ENCODE data around the gene ACE. TPM values are rescaled to one million over a fixed set of nuclear protein-coding genes. Genes with fewer than 3 reads are reported as not detected.

The ACE gene
- 1 to 10 TPM in 1 of 2 donors, under 1 TPM in 1; 0.61 to 1.4 TPM for total RNA-seq

DNA sequence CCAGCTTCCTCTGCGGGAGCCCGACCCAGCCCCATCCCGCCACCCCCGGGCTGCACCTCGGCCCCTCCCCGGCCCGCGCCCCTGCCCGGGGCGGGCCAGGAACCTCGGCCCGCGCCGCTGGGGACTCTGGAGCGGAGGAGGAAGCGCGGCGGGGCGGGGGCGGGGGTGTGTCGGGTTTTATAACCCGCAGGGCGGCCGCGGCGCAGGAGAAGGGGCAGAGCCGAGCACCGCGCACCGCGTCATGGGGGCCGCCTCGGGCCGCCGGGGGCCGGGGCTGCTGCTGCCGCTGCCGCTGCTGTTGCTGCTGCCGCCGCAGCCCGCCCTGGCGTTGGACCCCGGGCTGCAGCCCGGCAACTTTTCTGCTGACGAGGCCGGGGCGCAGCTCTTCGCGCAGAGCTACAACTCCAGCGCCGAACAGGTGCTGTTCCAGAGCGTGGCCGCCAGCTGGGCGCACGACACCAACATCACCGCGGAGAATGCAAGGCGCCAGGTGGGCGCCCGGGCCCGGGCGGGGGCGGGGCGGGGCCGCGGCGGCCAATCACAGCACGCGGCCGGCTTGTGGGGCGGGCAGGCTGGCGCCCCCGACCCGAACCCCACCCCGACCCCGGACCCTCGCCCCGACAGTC, at the start of gene ACE:
TSS of gene ACE (plus strand) at position 208 of the 626 bp plus-strand sequence. CDS start at position 242, 34 bp downstream.
- peak; percentile 56 for ATAC-seq (replicated peaks)
- no peaks in the 10 kb centered on the region for H3K36me3 Mint-ChIP-seq (ENCODE audit: low read depth)
- no peaks in the 10 kb centered on the region for H3K27me3 Mint-ChIP-seq
- H3K4me3 Mint-ChIP-seq = peak within 1 kb of the TSS; percentile 77
- H3K27ac Mint-ChIP-seq = no peak within 1 kb of the TSS
- peaks cover 5% of the 10 kb centered on the region for H3K4me1 Mint-ChIP-seq
- no peaks in the 10 kb centered on the region for H3K9me3 Mint-ChIP-seq

DNA sequence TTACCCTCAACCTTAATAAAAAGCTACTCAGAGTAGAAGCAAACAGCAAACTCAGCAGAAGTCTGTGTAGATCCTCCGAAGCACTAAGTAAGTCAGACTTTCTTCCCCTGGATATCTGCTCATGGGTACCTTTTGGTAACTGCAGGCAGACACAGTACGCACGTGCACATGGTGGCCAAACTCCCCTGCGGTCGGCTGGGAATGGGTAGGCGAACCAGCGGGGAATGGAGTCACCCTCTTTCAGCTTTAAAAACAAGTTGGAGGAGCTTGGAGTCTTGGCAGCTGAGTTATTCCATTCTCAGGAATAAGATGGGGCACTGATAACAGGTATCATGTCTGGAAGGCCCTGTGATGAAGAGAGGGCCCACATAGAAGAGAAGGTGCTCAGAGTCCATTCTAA, 47.1 kb upstream of the ACE start:
- Mint-ChIP-seq H3K4me1 (peaks cover 16% of the 10 kb centered on the region), H3K27ac (no peak overlapping the region), H3K9me3 (no peaks in the 10 kb centered on the region), H3K27me3 (no peaks in the 10 kb centered on the region), H3K36me3 (ENCODE audit: low read depth) (peaks cover 7% of the 10 kb centered on the region), H3K4me3 (no peak overlapping the region)
- no peak for ATAC-seq (replicated peaks)

DNA sequence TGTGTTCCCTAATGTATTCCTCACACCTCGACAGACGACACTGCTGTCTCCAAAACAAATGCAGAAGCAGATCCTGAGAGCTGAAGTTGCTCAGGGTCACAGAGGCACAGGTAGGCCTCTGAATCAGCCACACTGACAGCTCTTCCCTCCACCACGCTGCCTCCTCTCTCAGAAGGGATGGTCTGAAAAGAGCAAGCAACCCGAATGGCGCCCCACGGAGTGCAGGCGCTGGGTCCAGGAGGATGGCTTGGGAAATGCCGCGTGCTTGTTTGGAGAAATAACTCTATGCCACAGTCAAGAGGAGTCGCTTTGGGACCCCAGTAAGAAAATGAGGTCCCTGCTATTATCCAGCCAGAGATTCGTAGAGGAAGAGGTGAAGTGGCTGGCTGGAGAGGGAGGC, 46.6 kb upstream of the ACE start:
- ATAC-seq (replicated peaks) = no peak
- peaks cover 19% of the 10 kb centered on the region for H3K4me1 Mint-ChIP-seq
- peak overlapping the region; percentile 38 for H3K27ac Mint-ChIP-seq
- H3K4me3 Mint-ChIP-seq = no peak overlapping the region
- peaks cover 7% of the 10 kb centered on the region for H3K36me3 Mint-ChIP-seq (ENCODE audit: low read depth)
- no peaks in the 10 kb centered on the region for H3K9me3 Mint-ChIP-seq
- H3K27me3 Mint-ChIP-seq = no peaks in the 10 kb centered on the region

GRCh38 chr17:63431618-63431938, 45.3 kb upstream of the ACE start:
- Mint-ChIP-seq H3K36me3 (ENCODE audit: low read depth) (peaks cover 7% of the 10 kb centered on the region), H3K4me3 (no peak overlapping the region), H3K4me1 (peaks cover 18% of the 10 kb centered on the region), H3K27me3 (no peaks in the 10 kb centered on the region), H3K9me3 (no peaks in the 10 kb centered on the region), H3K27ac (no peak overlapping the region)
- ATAC-seq (replicated peaks) = no peak

DNA sequence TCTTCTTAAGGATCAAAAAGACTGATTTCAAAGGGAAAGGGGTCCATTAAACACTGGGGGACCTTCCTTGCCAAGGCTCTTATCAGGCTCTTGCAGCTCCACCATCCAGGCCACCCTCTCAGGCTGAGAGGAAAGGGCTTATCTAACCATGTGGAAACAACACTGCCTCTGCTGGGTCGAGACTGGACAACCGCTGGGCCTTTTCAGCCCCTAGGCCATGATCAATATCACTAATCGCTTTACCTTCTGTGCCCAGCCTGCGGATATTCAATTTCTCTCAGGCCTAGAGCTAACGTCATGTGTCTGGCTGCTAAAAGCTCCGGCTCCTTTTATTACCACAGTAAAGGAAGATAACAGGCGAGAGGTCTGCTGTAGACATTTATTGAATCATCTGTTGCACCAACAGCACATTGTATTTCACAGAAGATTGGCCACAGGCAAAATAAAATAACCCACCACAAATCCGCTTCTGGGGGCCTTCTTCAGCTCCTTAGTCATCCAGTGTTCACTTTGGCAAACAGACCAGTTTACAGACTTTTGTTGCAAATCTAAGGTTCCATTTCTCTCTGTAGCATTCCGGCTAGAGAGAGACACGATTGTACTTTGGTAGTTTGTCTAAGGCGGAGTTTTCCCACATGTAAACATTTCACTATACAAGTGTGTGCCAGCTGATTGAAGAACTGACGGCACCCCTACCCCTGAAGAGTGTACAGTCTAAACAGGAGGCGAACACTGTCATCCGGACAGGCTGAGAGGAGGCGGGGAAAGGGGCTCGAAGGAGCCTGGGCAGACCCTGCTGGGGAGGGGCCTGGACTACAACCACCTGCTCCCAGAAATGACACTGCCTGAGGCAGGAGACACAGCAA, 44.7 kb upstream of the ACE start:
- Mint-ChIP-seq H3K27ac (peak overlapping the region; percentile 78), H3K27me3 (no peaks in the 10 kb centered on the region), H3K4me1 (peaks cover 12% of the 10 kb centered on the region), H3K4me3 (no peak overlapping the region), H3K36me3 (ENCODE audit: low read depth) (peaks cover 7% of the 10 kb centered on the region), H3K9me3 (no peaks in the 10 kb centered on the region)
- no peak for ATAC-seq (replicated peaks)

DNA sequence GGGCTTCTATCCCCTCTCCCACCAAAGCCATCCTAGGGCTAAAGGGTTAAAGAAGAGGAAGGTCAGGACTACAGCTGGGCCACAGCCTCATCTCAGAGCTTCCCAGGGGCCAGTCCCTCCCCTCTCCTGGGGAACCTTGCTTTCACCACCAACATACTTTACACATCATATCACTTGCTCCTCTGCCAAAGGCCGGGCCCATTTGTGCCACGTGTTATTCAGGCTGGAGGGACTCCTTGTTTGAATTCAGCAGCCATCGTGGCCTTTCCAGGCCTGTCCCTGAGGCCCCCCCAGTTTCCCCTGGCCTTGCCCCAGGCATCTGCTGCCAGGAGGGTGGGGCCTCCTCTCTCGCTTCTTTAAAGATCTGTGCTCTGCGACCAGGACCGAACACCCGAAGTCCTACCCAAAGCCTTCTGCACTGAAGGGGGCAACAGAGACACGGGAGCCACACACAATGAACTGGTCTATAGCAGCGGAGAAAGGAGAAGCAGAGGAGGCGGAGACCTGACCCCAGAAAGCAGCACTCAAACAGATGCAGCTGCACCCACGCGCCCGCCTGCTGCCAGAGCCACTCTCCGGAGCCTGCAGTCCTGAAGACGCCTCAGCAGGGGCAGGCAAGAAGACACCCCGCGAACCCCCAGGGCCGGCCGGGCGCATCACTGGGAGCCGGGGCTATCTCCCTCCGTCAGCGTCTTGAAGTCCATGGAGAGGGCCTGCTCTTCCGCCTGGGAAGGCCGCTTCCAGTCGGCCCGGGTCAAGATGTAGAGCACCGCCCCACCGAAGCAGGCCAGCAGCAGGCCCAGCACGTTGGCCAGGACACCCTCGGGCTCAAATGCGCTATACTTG, 42.9 kb upstream of the ACE start:
- Mint-ChIP-seq H3K27ac (peak overlapping the region; percentile 78), H3K4me3 (no peak overlapping the region), H3K27me3 (no peaks in the 10 kb centered on the region), H3K36me3 (ENCODE audit: low read depth) (peaks cover 7% of the 10 kb centered on the region), H3K4me1 (peaks cover 10% of the 10 kb centered on the region), H3K9me3 (no peaks in the 10 kb centered on the region)
- no peak for ATAC-seq (replicated peaks)

DNA sequence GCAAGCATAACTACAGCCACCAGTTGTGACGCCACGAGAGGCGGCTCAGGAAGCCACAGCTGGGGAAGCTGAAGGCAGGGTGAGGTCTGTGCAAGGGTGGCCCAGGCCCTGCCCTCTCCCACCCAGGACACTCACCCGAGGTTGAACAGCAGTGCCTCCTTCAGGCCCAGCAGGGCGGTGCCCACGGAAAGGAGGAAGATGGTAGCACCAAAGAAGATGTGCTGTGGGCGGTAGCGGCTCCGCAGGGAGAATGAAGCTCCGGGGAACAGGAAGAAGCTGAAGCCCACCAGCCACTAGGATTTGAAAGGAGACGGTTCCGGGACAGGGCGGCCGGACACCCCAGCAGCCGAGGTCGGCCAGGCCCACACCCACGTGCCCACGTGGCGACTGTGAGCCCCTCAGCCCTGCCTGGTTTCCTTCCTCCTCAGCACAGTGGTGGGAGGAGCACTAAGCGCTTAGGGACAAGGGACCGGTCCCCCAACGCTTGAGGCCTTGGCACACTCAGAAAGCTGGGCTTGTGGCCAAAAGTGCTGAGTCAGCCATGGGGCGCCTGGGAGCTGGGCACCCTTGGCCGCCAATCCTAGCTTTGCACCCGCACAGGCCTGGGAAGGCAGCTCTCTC, 41.8 kb upstream of the ACE start:
- Mint-ChIP-seq H3K27ac (peak overlapping the region; percentile 70), H3K4me3 (no peak overlapping the region), H3K27me3 (no peaks in the 10 kb centered on the region), H3K9me3 (no peaks in the 10 kb centered on the region), H3K36me3 (ENCODE audit: low read depth) (peaks cover 7% of the 10 kb centered on the region), H3K4me1 (peaks cover 17% of the 10 kb centered on the region)
- peak; percentile 44 for ATAC-seq (replicated peaks)

- Mint-ChIP-seq H3K36me3 (ENCODE audit: low read depth) (peaks cover 7% of the 10 kb centered on the region), H3K27me3 (no peaks in the 10 kb centered on the region), H3K4me3 (no peak overlapping the region), H3K9me3 (no peaks in the 10 kb centered on the region), H3K4me1 (peaks cover 25% of the 10 kb centered on the region), H3K27ac (peak overlapping the region; percentile 70)
- ATAC-seq (replicated peaks) = no peak
Measured at GRCh38 chr17:63435681-63436522, 41.0 kb upstream of the ACE start.

- H3K27me3 Mint-ChIP-seq = no peaks in the 10 kb centered on the region
- H3K4me1 Mint-ChIP-seq = peaks cover 26% of the 10 kb centered on the region
- ATAC-seq (replicated peaks) = no peak
- no peak overlapping the region for H3K4me3 Mint-ChIP-seq
- H3K9me3 Mint-ChIP-seq = no peaks in the 10 kb centered on the region
- no peak overlapping the region for H3K27ac Mint-ChIP-seq
- H3K36me3 Mint-ChIP-seq (ENCODE audit: low read depth) = peaks cover 7% of the 10 kb centered on the region
Measured at GRCh38 chr17:63436523-63437110, 40.2 kb upstream of the ACE start.

GRCh38 chr17:63437287-63438091, 39.4 kb upstream of the ACE start:
- Mint-ChIP-seq H3K36me3 (ENCODE audit: low read depth) (peaks cover 7% of the 10 kb centered on the region), H3K4me1 (peaks cover 28% of the 10 kb centered on the region), H3K27ac (no peak overlapping the region), H3K9me3 (no peaks in the 10 kb centered on the region), H3K27me3 (no peaks in the 10 kb centered on the region), H3K4me3 (no peak overlapping the region)
- no peak for ATAC-seq (replicated peaks)

DNA sequence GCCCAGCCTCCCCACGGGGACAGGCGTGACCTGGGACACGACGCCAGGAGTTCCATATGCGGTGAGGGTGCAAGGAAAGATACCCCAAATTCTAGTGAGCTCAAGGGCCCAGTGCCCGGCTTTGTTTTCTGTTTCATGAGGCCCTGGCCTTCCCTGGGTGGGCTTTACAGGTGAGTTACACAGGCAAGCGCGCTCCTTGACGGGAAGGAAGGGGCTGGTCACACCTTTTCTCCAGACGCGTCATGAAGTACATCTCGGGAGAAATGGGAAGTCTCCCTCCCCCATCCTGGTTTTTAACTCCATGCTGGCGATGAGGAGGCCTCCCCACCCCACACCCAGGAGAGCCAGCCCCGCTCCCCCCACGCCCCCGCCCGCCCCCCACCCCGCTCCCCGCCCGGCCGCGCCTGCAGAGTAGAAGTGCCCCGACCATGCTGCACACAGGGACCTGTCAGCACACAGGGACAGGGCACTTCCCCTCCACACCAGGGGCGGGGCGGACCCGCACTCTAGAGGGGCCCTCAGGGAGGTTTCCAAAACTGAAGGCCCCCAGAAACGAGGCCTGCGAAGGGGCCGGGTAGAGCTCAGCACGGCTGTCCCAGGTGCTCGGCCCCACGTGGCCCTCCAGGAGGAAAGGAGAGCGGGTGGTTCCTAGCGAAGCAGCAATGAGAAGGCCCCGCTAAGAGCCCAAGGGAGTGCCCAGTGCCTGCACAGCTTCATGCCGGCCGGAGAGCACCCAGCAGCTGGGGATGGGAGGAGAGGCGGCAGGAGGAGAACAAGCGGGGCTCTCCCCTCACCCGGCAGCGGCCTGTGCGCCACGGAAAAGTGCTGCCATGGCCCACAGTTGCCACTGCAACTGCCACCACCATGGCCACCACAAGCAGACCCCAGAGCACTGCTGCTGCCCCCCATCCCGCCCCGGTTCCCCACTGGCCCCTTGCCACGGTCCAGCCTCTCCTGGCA, 38.5 kb upstream of the ACE start:
- no peak for ATAC-seq (replicated peaks)
- no peaks in the 10 kb centered on the region for H3K27me3 Mint-ChIP-seq
- H3K36me3 Mint-ChIP-seq (ENCODE audit: low read depth) = no peaks in the 10 kb centered on the region

GRCh38 chr17:63439687-63440086, 37.2 kb upstream of the ACE start:
- Mint-ChIP-seq H3K4me1 (peaks cover 25% of the 10 kb centered on the region), H3K9me3 (no peaks in the 10 kb centered on the region), H3K27ac (peak overlapping the region; percentile 97), H3K27me3 (no peaks in the 10 kb centered on the region), H3K36me3 (ENCODE audit: low read depth) (no peaks in the 10 kb centered on the region), H3K4me3 (peak overlapping the region; percentile 84)
- ATAC-seq (replicated peaks) = peak; percentile 74

More for the DNA sequence above, 38.5 kb upstream of the ACE start:
- Mint-ChIP-seq H3K9me3 (no peaks in the 10 kb centered on the region), H3K27ac (no peak overlapping the region), H3K4me3 (peak overlapping the region; percentile 84), H3K4me1 (peaks cover 31% of the 10 kb centered on the region)

Data from activated T-helper 17 cell treated with anti-CD3 and anti-CD28 coated beads, Interleukin-2, amount 50 U/mL, for 72 hours (primary cell).